K562 (cell line): ENCODE measurements around the gene UNC45A. TPM values are rescaled to one million over a fixed set of nuclear protein-coding genes. Genes with fewer than 3 reads are reported as not detected.

ENCODE experiments used
- ATAC-seq: fragments of 200-7000 bp; cut with Tn5 transposase; 3 replicates; pipeline ENCODE4 v1.9.1; 2020; ENCODE audit warnings: moderate library complexity
- BruUV-seq: library from RNA; stranded (reverse); fragments of 400-500 nt; replicated peaks from 2 replicates; lab custom pipeline; 2021; lab: Mats Ljungman, UMichigan
- CTCF ChIA-PET: fragments of 300-600 bp; formaldehyde crosslinking; extraction: SDS; loops from one replicate; lab custom pipeline; 2021; ENCODE audit warnings: low intra/inter-chr PET ratio; lab: Yijun Ruan, JAX
- POLR2A ChIA-PET: fragments of 300-600, 350-650 bp; sonication (Branson Sonifier 250); formaldehyde crosslinking; extraction: SDS; loops from one replicate; lab custom pipeline; 2021; ENCODE audit warnings: antibody characterized with exemption, inconsistent platforms; lab: Yijun Ruan, JAX
- DNase-seq, 4 experiments: peaks; one replicate each; pipeline versions ENCODE4 v3.0.0 to v3.0.0-alpha.2; 2011 to 2018; ENCODE audit warnings: low spot score in 3 of 4, mixed read lengths in 3 of 4; ENCODE audit errors: extremely low read depth in 1 of 4
- FAIRE-seq: peaks from 2 replicates; lab custom pipeline; 2011; peaks lifted over from hg19 to GRCh38; lab: Jason Lieb, UNC
- H2AFZ ChIP-seq: 2 replicates; pipeline ENCODE4 v1.6.0; 2011; ENCODE audit warnings: low read depth, low read length, control low read depth, inconsistent platforms
- H3K27ac ChIP-seq: fragments of 200-600 bp; 3 replicates; pipeline ENCODE4 v1.8.0; 2011; ENCODE audit warnings: low read depth, mild to moderate bottlenecking, control low read depth, inconsistent platforms, low read length, moderate library complexity, mixed read lengths; ENCODE audit errors: extremely low read depth
- H3K27me3 ChIP-seq, 2 experiments: fragments of 300-600 bp in 1 of 2; 2 replicates in 1 of 2; 3 replicates in 1 of 2; pipeline versions ENCODE4 v1.6.0 to v1.8.0; 2011; ENCODE audit warnings: inconsistent platforms in 2 of 2, low read length in 2 of 2, mild to moderate bottlenecking in 1 of 2, mixed read lengths in 1 of 2, moderate library complexity in 1 of 2; ENCODE audit not compliant: control insufficient read depth in 2 of 2, insufficient read depth in 2 of 2
- H3K36me3 ChIP-seq: fragments of 300-600 bp; 3 replicates; pipeline ENCODE4 v1.8.0; 2011; ENCODE audit warnings: mild to moderate bottlenecking, low read length, inconsistent platforms; ENCODE audit not compliant: control insufficient read depth, insufficient read depth
- H3K4me1 ChIP-seq, 2 experiments: fragments of 200-600 bp in 1 of 2; replicated peaks in 1 of 2; 2 replicates in 1 of 2; 3 replicates in 1 of 2; pipeline versions ENCODE4 v1.5.1 to v1.8.0; 2011; ENCODE audit warnings: inconsistent platforms in 2 of 2, low read length in 2 of 2, mild to moderate bottlenecking in 1 of 2, mixed read lengths in 1 of 2, moderate library complexity in 1 of 2; ENCODE audit not compliant: control insufficient read depth in 2 of 2, insufficient read depth in 2 of 2
- H3K4me2 ChIP-seq: 2 replicates; pipeline ENCODE4 v1.6.1; 2011; ENCODE audit warnings: low read length, control low read depth, inconsistent platforms, mixed read lengths; ENCODE audit not compliant: insufficient read depth
- H3K4me3 ChIP-seq: fragments of 200-600 bp; sonication (generic), shearing (Covaris generic); 2 replicates; pipeline ENCODE4 v1.5.1; 2016; ENCODE audit warnings: control low read depth, inconsistent platforms
- H3K79me2 ChIP-seq: fragments of 200-600 bp; 3 replicates; pipeline ENCODE4 v1.8.0; 2011; ENCODE audit warnings: low read length, inconsistent platforms; ENCODE audit not compliant: control insufficient read depth, insufficient read depth
- H3K9ac ChIP-seq, 2 experiments: 2 replicates each; pipeline versions ENCODE4 v1.6.0 to v1.6.1; 2011; ENCODE audit warnings: low read depth in 2 of 2, low read length in 2 of 2, control low read depth in 1 of 2, inconsistent platforms in 1 of 2, mild to moderate bottlenecking in 1 of 2, mixed read lengths in 1 of 2; ENCODE audit not compliant: insufficient read depth in 1 of 2
- H3K9me1 ChIP-seq: one replicate; pipeline ENCODE4 v1.6.0; 2011; ENCODE audit warnings: inconsistent platforms, mild to moderate bottlenecking, low read length, moderate library complexity; ENCODE audit not compliant: control insufficient read depth, insufficient read depth
- H3K9me3 ChIP-seq: replicated peaks from 2 replicates; pipeline ENCODE4 v1.5.1; 2011; ENCODE audit warnings: low read depth, low read length, inconsistent platforms; ENCODE audit not compliant: control insufficient read depth, insufficient read depth
- H4K20me1 ChIP-seq: replicated peaks from 2 replicates; pipeline ENCODE4 v1.6.1; 2011; ENCODE audit warnings: low read length, inconsistent platforms, mixed read lengths; ENCODE audit not compliant: control insufficient read depth, insufficient read depth
- CHD1 ChIP-seq: fragments of 200-600 bp; sonication (generic); IDR thresholded peaks from one replicate; pipeline ENCODE4 v1.6.1; 2012; ENCODE audit warnings: mild to moderate bottlenecking, moderate library complexity, low read length, inconsistent platforms
- CREM ChIP-seq: IDR thresholded peaks from 2 replicates; pipeline ENCODE4 v1.6.1; 2014; ENCODE audit warnings: antibody characterized with exemption, low read depth
- ETV6 ChIP-seq, 3 experiments: fragments of 150-350 bp in 1 of 3; sonication (generic) in 1 of 3; formaldehyde crosslinking in 1 of 3; IDR thresholded peaks; 2 replicates each; pipeline versions ENCODE4 v1.6.1 to v1.8.0; 2014 to 2022; ENCODE audit warnings: borderline replicate concordance in 2 of 3, low read depth in 2 of 3, antibody characterized with exemption in 1 of 3, low read length in 1 of 3, mild to moderate bottlenecking in 1 of 3, missing genetic modification reagents in 1 of 3
- FOXJ2 ChIP-seq: fragments of 200-800 bp; sonication (Bioruptor generic); IDR thresholded peaks from 2 replicates; pipeline ENCODE4 v1.6.1; 2016; ENCODE audit warnings: missing genetic modification characterization, missing compliant biosample characterization
- MAZ ChIP-seq, 2 experiments: fragments of 450-650 bp in 1 of 2; sonication (generic) in 1 of 2; formaldehyde crosslinking; IDR thresholded peaks in 1 of 2; conservative IDR thresholded peaks in 1 of 2; 2 replicates each; pipeline versions ENCODE4 v1.4.0 to v1.5.0; 2020; ENCODE audit warnings: mild to moderate bottlenecking in 1 of 2, missing genetic modification reagents in 1 of 2
- MYBL2 ChIP-seq, 2 experiments: fragments of 450-650 bp in 1 of 2; sonication (generic) in 1 of 2; formaldehyde crosslinking in 1 of 2; IDR thresholded peaks; 2 replicates each; pipeline versions ENCODE4 v1.6.1 to v1.8.1; 2017 to 2022; ENCODE audit warnings: borderline replicate concordance in 1 of 2, inconsistent platforms in 1 of 2, low read depth in 1 of 2, mild to moderate bottlenecking in 1 of 2, missing genetic modification reagents in 1 of 2, moderate library complexity in 1 of 2
- NCOA1 ChIP-seq: fragments of 450-650 bp; IDR thresholded peaks from 2 replicates; pipeline ENCODE4 v1.6.1; 2016; ENCODE audit warnings: low read depth
- NR3C1 ChIP-seq: sonication (generic); formaldehyde crosslinking; IDR thresholded peaks from 2 replicates; pipeline ENCODE4 v1.8.1; 2022; ENCODE audit warnings: missing genetic modification reagents
- TAF1 ChIP-seq: IDR thresholded peaks from 2 replicates; pipeline ENCODE4 v1.6.1; 2011; ENCODE audit warnings: mild to moderate bottlenecking, low read length, moderate library complexity; ENCODE audit not compliant: insufficient read depth, control insufficient read depth, severe bottlenecking; ENCODE audit errors: extremely low read depth
- YY1 ChIP-seq, 3 experiments: IDR thresholded peaks; 2 replicates each; pipeline ENCODE4 v1.6.1; 2011; ENCODE audit warnings: low read length in 2 of 3, mild to moderate bottlenecking in 2 of 3, moderate library complexity in 2 of 3, borderline replicate concordance in 1 of 3, control low read depth in 1 of 3, low read depth in 1 of 3; ENCODE audit not compliant: insufficient read depth in 3 of 3, insufficient replicate concordance in 2 of 3, control insufficient read depth in 1 of 3, insufficient read length in 1 of 3; ENCODE audit errors: extremely low read depth in 1 of 3
- ZNF324 ChIP-seq: fragments of 250-450 bp; sonication (Bioruptor Pico); IDR thresholded peaks from 2 replicates; pipeline ENCODE4 v1.4.0; 2020; ENCODE audit warnings: mild to moderate bottlenecking
- ZNF589 ChIP-seq: fragments of 200-800 bp; sonication (Bioruptor generic); IDR thresholded peaks from 2 replicates; pipeline ENCODE4 v1.6.1; 2016; ENCODE audit warnings: low read depth, missing genetic modification characterization, missing compliant biosample characterization
- ZNF592 ChIP-seq: fragments of 450-650 bp; IDR thresholded peaks from 2 replicates; pipeline ENCODE4 v1.6.1; 2017; ENCODE audit warnings: antibody characterized with exemption, mild to moderate bottlenecking
- ZSCAN29 ChIP-seq: fragments of 450-650 bp; IDR thresholded peaks from 2 replicates; pipeline ENCODE4 v1.6.1; 2017
- WGBS: fragments of 100-300 bp; shearing (Covaris generic); methylation state at CpG from one replicate; pipeline ENCODE4 v1.1.6; 2016; ENCODE audit warnings: low coverage, mixed read lengths; ENCODE audit not compliant: insufficient coverage; ENCODE audit errors: missing lambda C conversion rate; 5-methylcytosine and 5-hydroxymethylcytosine counted together
- in situ Hi-C: fragments of 300-500 bp; cut with MboI; formaldehyde crosslinking; loops from 4 replicates; pipeline ENCODE4 v1.15.0; 2018; ENCODE audit warnings: inconsistent platforms, mixed read lengths
- intact Hi-C: fragments of 100-400 bp; cut with micrococcal nuclease; formaldehyde crosslinking; loops from 2 replicates; pipeline ENCODE4 v1.14.2; 2022
- polyA plus RNA-seq, 8 experiments: library from polyadenylated mRNA; depleted of rRNA in 4 of 8; stranded (reverse) in 5 of 8; unstranded in 3 of 8; fragments of >200 nt; fragmentation: Nextera tagmentation in 2 of 8; fragmentation: Illumina TruSeq in 1 of 8; extraction: Ambion mirVana in 2 of 8; extraction: Trizol in 1 of 8; gene quantifications; 2 replicates each; pipeline versions ENCODE4 v1.2.1 to v1.2.3, GENCODE V29; 2011 to 2014; ENCODE audit warnings: inconsistent platforms in 1 of 8, missing spikeins in 1 of 8
- total RNA-seq, 7 experiments: library from RNA; depleted of rRNA in 6 of 7; stranded (reverse); fragments of >200 nt in 6 of 7; fragmentation: Illumina TruSeq in 2 of 7; extraction: Trizol in 2 of 7; gene quantifications; 2 replicates each; pipeline versions ENCODE4 v1.2.1 to v1.2.3, GENCODE V29; 2011 to 2021; ENCODE audit warnings: low replicate concordance in 1 of 7

The UNC45A gene
- total and polyA plus RNA-seq, 9 of the 15 experiments (the other 6 are each of a cell fraction or from before 2014, with no cell fraction given), result 22.4 to 79.3 (median 43.7) TPM

- intact Hi-C loops, result loop anchor here (1.0 to 10.0 kb wide), 7 partner anchors 30 to 636 kb away; no protein-coding TSS in a partner anchor
- TSS peak; percentile 28 for BruUV-seq
- TF ChIP-seq ETV6 (IDR thresholded peaks at IDR 0.05; ENCODE audit: borderline replicate concordance in 1 of 2, low read depth in 2 of 2, low read length in 1 of 2) (0 out of 4 replicates have a peak, but pooled peaks of 1 of the 2 experiments have one; percentile 18), ETV6 (CRISPR knock-in tag; IDR thresholded peaks at IDR 0.05; ENCODE audit: borderline replicate concordance) (no peak), YY1 (IDR thresholded peaks at IDR 0.05; ENCODE audit: borderline replicate concordance in 1 of 3, control insufficient read depth in 1 of 3, extremely low read depth in 1 of 3, insufficient read depth in 3 of 3, insufficient read length in 1 of 3, insufficient replicate concordance in 2 of 3, low read depth in 1 of 3, low read length in 2 of 3) (peak in 2 of 3 experiments; percentile 23 to 80), NR3C1 (CRISPR knock-in tag) (no peak), ZNF592 (0 out of 2 replicates have a peak, but pooled peaks have one; percentile 29), TAF1 (peak; percentile 31), CREM (0 out of 2 replicates have a peak, but pooled peaks have one; percentile 27), ZNF324 (CRISPR knock-in tag) (0 out of 2 replicates have a peak, but pooled peaks have one; percentile 43), ZSCAN29 (no peak), NCOA1 (no peak), ZNF589 (CRISPR knock-in tag) (peak; percentile 40; the same call in 1 of the 2 replicates), FOXJ2 (0 out of 2 replicates have a peak, but pooled peaks have one; percentile 10), MAZ (CRISPR knock-in tag; conservative IDR thresholded peaks at IDR 0.05 in 1 of 2, IDR thresholded peaks at IDR 0.05 in 1 of 2) (0 out of 4 replicates have a peak, but pooled peaks of 1 of the 2 experiments have one; percentile 13), CHD1 (peak; percentile 24), MYBL2 (IDR thresholded peaks at IDR 0.05; ENCODE audit: low read depth) (no peak), MYBL2 (CRISPR knock-in tag; IDR thresholded peaks at IDR 0.05; ENCODE audit: borderline replicate concordance) (no peak)
Measured at GRCh38 chr15:90930861-90931574, 4.1 kb upstream of the UNC45A start.

More at GRCh38 chr15:90930861-90931574, 4.1 kb upstream of the UNC45A start:
- ATAC-seq (no peak), FAIRE-seq (no peak), DNase-seq (peak in 1 of 4 experiments; percentile 60)
- Histone ChIP-seq H2AFZ (peak overlapping the region; percentile 94), H3K9ac (peak overlapping the region; percentile 85 to 96), H3K27me3 (no peaks in the 10 kb centered on the region), H3K4me2 (peak overlapping the region; percentile 99), H3K4me3 (peak overlapping the region; percentile 66), H3K4me1 (peaks cover 34 to 65% of the 10 kb centered on the region in 2 experiments; a peak in 4 of 5 replicates), H3K79me2 (peaks cover 46% of the 10 kb centered on the region), H3K36me3 (peaks cover 6% of the 10 kb centered on the region; the same call in 2 of the 3 replicates), H3K9me1 (no peaks in the 10 kb centered on the region), H3K9me3 (no peaks in the 10 kb centered on the region), H4K20me1 (no peaks in the 10 kb centered on the region), H3K27ac (peak overlapping the region; percentile 92)
- POLR2A ChIA-PET, result interaction anchor here (0.6 to 6.7 kb wide), 22 partner anchors 8 to 440 kb away, joined by 3 to 70 read pairs (median 4); partner anchors contain the start of genes MAN2A2 and RCCD1
- in situ Hi-C loops, result no loop called here
- WGBS, result 7% methylated on average over 15 of the region's 15 CpGs
- CTCF ChIA-PET, result interaction anchor here (0.8 to 2.2 kb wide), 6 partner anchors 29 to 637 kb away, joined by 3 to 8 read pairs (median 4); no protein-coding TSS in a partner anchor
